Ramos (cell line): ENCODE measurements around the gene LATS1.
"Not testable (repeated sequence)": the region's sequence is repeated elsewhere in the genome, so short reads cannot be mapped to it uniquely, and the experiment has no call there.

Experiments
- in situ Hi-C: fragments of 300-500 bp; cut with MboI; formaldehyde crosslinking; loops from one replicate; pipeline ENCODE4 v1.14.3; 2022; ENCODE audit warnings: low sequenced_read_pairs; ENCODE audit not compliant: unreplicated experiment

Gene LATS1

GRCh38 chr6:149729824-149730223 lies 11.9 kb upstream of the LATS1 start:
- in situ Hi-C loops: no loop called here

GRCh38 chr6:149728499-149729234 lies 10.8 kb upstream of the LATS1 start:
- in situ Hi-C loops: no loop called here

- in situ Hi-C loops: no loop called here
Observed at GRCh38 chr6:149727793-149728498, 10.0 kb upstream of the LATS1 start.

GRCh38 chr6:149725785-149726184 lies 7.9 kb upstream of the LATS1 start:
- in situ Hi-C loops: no loop called here

- in situ Hi-C loops: no loop called here
Observed at GRCh38 chr6:149723771-149724417, 6.0 kb upstream of the LATS1 start.

- in situ Hi-C loops: no loop called here
Observed at GRCh38 chr6:149723262-149723661, 5.4 kb upstream of the LATS1 start.

- in situ Hi-C loops: no loop called here
Observed at GRCh38 chr6:149719531-149719930, 1.6 kb upstream of the LATS1 start.

- in situ Hi-C loops: no loop called here
Observed at GRCh38 chr6:149717255-149717587, 680 bp downstream of the LATS1 start.

- in situ Hi-C loops: no loop called here
Observed at GRCh38 chr6:149716181-149716963, 1.5 kb downstream of the LATS1 start.

GRCh38 chr6:149714442-149714841 lies 3.5 kb downstream of the LATS1 start:
- in situ Hi-C loops: no loop called here

- in situ Hi-C loops: no loop called here
Observed at GRCh38 chr6:149711711-149712110, 6.2 kb downstream of the LATS1 start.

GRCh38 chr6:149701714-149702113 lies 16.2 kb downstream of the LATS1 start:
- in situ Hi-C loops: no loop called here

GRCh38 chr6:149699150-149699549 lies 18.8 kb downstream of the LATS1 start:
- in situ Hi-C loops: no loop called here

- in situ Hi-C loops: no loop called here
Observed at GRCh38 chr6:149698175-149698574, 19.7 kb downstream of the LATS1 start.

GRCh38 chr6:149696901-149697300 lies 21.0 kb downstream of the LATS1 start:
- in situ Hi-C loops: no loop called here

GRCh38 chr6:149694921-149695320 lies 23.0 kb downstream of the LATS1 start:
- in situ Hi-C loops: no loop called here

GRCh38 chr6:149691201-149691600 lies 26.7 kb downstream of the LATS1 start:
- in situ Hi-C loops: no loop called here

GRCh38 chr6:149686230-149686629 lies 31.7 kb downstream of the LATS1 start:
- in situ Hi-C loops: no loop called here

GRCh38 chr6:149683256-149683859 lies 34.5 kb downstream of the LATS1 start:
- in situ Hi-C loops: no loop called here

- in situ Hi-C loops: not testable (repeated sequence)
Observed at GRCh38 chr6:149681845-149682244, 36.1 kb downstream of the LATS1 start.
